Endothelial cell of umbilical vein (primary cell): ENCODE measurements around the gene SLC39A8. TPM values are rescaled to one million over a fixed set of nuclear protein-coding genes. Genes with fewer than 3 reads are reported as not detected.

Experiments used
- BruUV-seq: library from RNA; stranded (reverse); fragments of 400-500 nt; replicated peaks from 2 replicates; lab custom pipeline; 2021; lab: Mats Ljungman, UMichigan
- CTCF ChIA-PET: fragments of 300-600, 350-600 bp; sonication (Branson Sonifier 250); formaldehyde crosslinking; loops from one replicate; lab custom pipeline; 2021; ENCODE audit warnings: antibody characterized with exemption, inconsistent platforms; lab: Charles Lee
- POLR2A ChIA-PET: fragments of 300-600, 350-600 bp; sonication (Branson Sonifier 250); formaldehyde crosslinking; loops from one replicate; lab custom pipeline; 2021; ENCODE audit warnings: antibody characterized with exemption, inconsistent platforms; lab: Charles Lee
- DNase-seq: peaks from one replicate; pipeline ENCODE4 v3.0.0-alpha.2; 2011; ENCODE audit warnings: low read depth, low spot score
- FAIRE-seq: peaks from 2 replicates; lab custom pipeline; 2011; peaks lifted over from hg19 to GRCh38; lab: Jason Lieb, UNC
- H2AFZ ChIP-seq: 2 replicates; pipeline ENCODE4 v1.6.0; 2012; ENCODE audit warnings: low read depth, low read length, control low read depth, inconsistent platforms
- H3K27ac ChIP-seq: 2 replicates; pipeline ENCODE4 v1.5.1; 2011; ENCODE audit warnings: low read depth, mild to moderate bottlenecking, control low read depth, low read length, moderate library complexity; ENCODE audit not compliant: insufficient read depth
- H3K27me3 ChIP-seq, 2 experiments: 2 replicates each; pipeline versions ENCODE4 v1.6.0 to v1.6.1; 2011; ENCODE audit warnings: low read length in 2 of 2, mixed read lengths in 1 of 2; ENCODE audit not compliant: control insufficient read depth in 2 of 2, insufficient read depth in 2 of 2
- H3K36me3 ChIP-seq, 2 experiments: 2 replicates in 1 of 2; 3 replicates in 1 of 2; pipeline ENCODE4 v1.5.1; 2011; ENCODE audit warnings: low read length in 2 of 2, mild to moderate bottlenecking in 1 of 2, moderate library complexity in 1 of 2; ENCODE audit not compliant: control insufficient read depth in 2 of 2, insufficient read depth in 2 of 2; ENCODE audit errors: extremely low read depth in 1 of 2
- H3K4me1 ChIP-seq: 3 replicates; pipeline ENCODE4 v1.5.1; 2011; ENCODE audit warnings: mild to moderate bottlenecking, low read length; ENCODE audit not compliant: control insufficient read depth, insufficient read depth; ENCODE audit errors: extremely low read depth
- H3K4me2 ChIP-seq: 2 replicates; pipeline ENCODE4 v1.6.1; 2011; ENCODE audit warnings: low read length, control low read depth, mixed read lengths; ENCODE audit not compliant: insufficient read depth
- H3K4me3 ChIP-seq, 3 experiments: fragments of 200-600 bp in 1 of 3; sonication (generic), shearing (Covaris generic) in 1 of 3; replicated peaks in 1 of 3; 2 replicates each; pipeline ENCODE4 v1.5.1; 2011 to 2016; ENCODE audit warnings: control low read depth in 3 of 3, low read length in 3 of 3, mild to moderate bottlenecking in 2 of 3, inconsistent platforms in 1 of 3, low read depth in 1 of 3, moderate library complexity in 1 of 3; ENCODE audit not compliant: insufficient read depth in 1 of 3
- H3K79me2 ChIP-seq: 2 replicates; pipeline ENCODE4 v1.6.0; 2012; ENCODE audit warnings: low read length, inconsistent platforms; ENCODE audit not compliant: control insufficient read depth, insufficient read depth
- H3K9ac ChIP-seq: replicated peaks from 2 replicates; pipeline ENCODE3; 2011; ENCODE audit warnings: low read length, control low read depth; ENCODE audit not compliant: insufficient read depth; ENCODE audit errors: extremely low read depth
- H3K9me1 ChIP-seq: replicated peaks from 3 replicates; pipeline ENCODE4 v1.6.0; 2011; ENCODE audit warnings: mild to moderate bottlenecking, low read length; ENCODE audit not compliant: control insufficient read depth, insufficient read depth; ENCODE audit errors: extremely low read depth
- H3K9me3 ChIP-seq: replicated peaks from 2 replicates; pipeline ENCODE4 v1.5.1; 2012; ENCODE audit warnings: low read length, inconsistent platforms; ENCODE audit not compliant: control insufficient read depth, insufficient read depth
- H4K20me1 ChIP-seq: replicated peaks from 2 replicates; pipeline ENCODE3; 2011; ENCODE audit warnings: mild to moderate bottlenecking, low read length; ENCODE audit not compliant: control insufficient read depth, insufficient read depth; ENCODE audit errors: extremely low read depth
- CTCF ChIP-seq, 2 donors: IDR thresholded peaks; 1 replicate in 1 of 2; 2 replicates in 1 of 2; pipeline ENCODE4 v1.5.1; 2011; ENCODE audit warnings: low read length in 2 of 2, mild to moderate bottlenecking in 2 of 2, moderate library complexity in 2 of 2, control low read depth in 1 of 2, inconsistent platforms in 1 of 2, low read depth in 1 of 2; ENCODE audit not compliant: insufficient read depth in 1 of 2; ENCODE audit errors: extremely low read depth in 1 of 2
- EZH2 ChIP-seq: IDR thresholded peaks from 2 replicates; pipeline ENCODE4 v1.6.1; 2012; ENCODE audit warnings: borderline replicate concordance, low read depth, mild to moderate bottlenecking, moderate library complexity, low read length, inconsistent platforms; ENCODE audit not compliant: severe bottlenecking
- FOS ChIP-seq: IDR thresholded peaks from 2 replicates; pipeline ENCODE4 v1.6.1; 2011; ENCODE audit warnings: mild to moderate bottlenecking, low read length, moderate library complexity, borderline replicate concordance; ENCODE audit not compliant: insufficient read depth
- MYC ChIP-seq: IDR thresholded peaks from one replicate; pipeline ENCODE4 v1.6.1; 2011; ENCODE audit warnings: mild to moderate bottlenecking, low read depth, low read length
- POLR2A ChIP-seq: IDR thresholded peaks from 2 replicates; pipeline ENCODE4 v1.6.1; 2012; ENCODE audit warnings: low read depth, mild to moderate bottlenecking, control low read depth, low read length
- dilution Hi-C: fragments of 300-500 bp; cut with MboI; formaldehyde crosslinking; loops from one replicate; pipeline ENCODE4 v1.15.0; 2019; ENCODE audit warnings: low sequenced_read_pairs; ENCODE audit not compliant: extremely low pct_ligation_motif_present
- intact Hi-C: fragments of 100-400 bp; cut with micrococcal nuclease; formaldehyde crosslinking; loops from one replicate; pipeline ENCODE4 v1.10.0; 2022
- polyA plus RNA-seq, 4 experiments: library from polyadenylated mRNA; depleted of rRNA in 3 of 4; stranded (reverse) in 3 of 4; unstranded in 1 of 4; fragments of >200 nt; gene quantifications; 2 replicates each; pipeline versions ENCODE4 v1.2.1 to v1.2.3, GENCODE V29; 2011 to 2012; ENCODE audit warnings: missing spikeins in 1 of 4
- total RNA-seq: library from RNA; stranded (reverse); gene quantifications from 2 replicates; pipeline ENCODE4 v1.2.3, GENCODE V29; 2021

SLC39A8 gene
- total and polyA plus RNA-seq, 2 donors (not counting 3 experiments of a cell fraction or from before 2014, with no cell fraction given): 1.7 to 6.7 TPM

- no peak for TF ChIP-seq FOS
- ChIA-PET POLR2A (no interaction called here), CTCF (interaction anchor here (1.8 kb wide), 1 partner anchor 12 kb away, joined by 5 read pairs; no protein-coding TSS in a partner anchor)
- Histone ChIP-seq H3K9ac (no peak overlapping the region), H3K4me1 (no peaks in the 10 kb centered on the region), H3K4me2 (no peak overlapping the region), H3K79me2 (no peaks in the 10 kb centered on the region), H3K27me3 (no peaks in the 10 kb centered on the region), H3K9me3 (no peaks in the 10 kb centered on the region), H2AFZ (no peak overlapping the region), H3K9me1 (no peaks in the 10 kb centered on the region), H3K27ac (no peak overlapping the region), H3K4me3 (no peak overlapping the region), H3K36me3 (no peaks in the 10 kb centered on the region), H4K20me1 (no peaks in the 10 kb centered on the region)
- intact Hi-C loops (no loop called here), dilution Hi-C loops (no loop called here)
- FAIRE-seq: no peak
- no TSS peak for BruUV-seq
- no peak for DNase-seq
Measured at GRCh38 chr4:102247041-102247440, 98.2 kb downstream of the SLC39A8 start.

- DNase-seq (no peak), FAIRE-seq (no peak)
- H4K20me1 ChIP-seq: no peaks in the 10 kb centered on the region
- POLR2A ChIA-PET: no interaction called here
- no peak overlapping the region for H3K4me2 ChIP-seq
- H2AFZ ChIP-seq: no peak overlapping the region
- H3K9me3 ChIP-seq: no peaks in the 10 kb centered on the region
- no peaks in the 10 kb centered on the region for H3K9me1 ChIP-seq
- no peaks in the 10 kb centered on the region for H3K4me1 ChIP-seq
- TF ChIP-seq POLR2A (no peak), MYC (no peak), EZH2 (no peak), CTCF (IDR thresholded peaks at IDR 0.05; ENCODE audit: extremely low read depth in 1 of 2, insufficient read depth in 1 of 2, low read depth in 1 of 2, low read length in 2 of 2) (no peak)
- H3K4me3 ChIP-seq: no peak overlapping the region
- dilution Hi-C loops: no loop called here
- H3K27me3 ChIP-seq: no peaks in the 10 kb centered on the region
- H3K27ac ChIP-seq: no peak overlapping the region
- intact Hi-C loops: no loop called here
- BruUV-seq: no TSS peak
- H3K79me2 ChIP-seq: no peaks in the 10 kb centered on the region
- H3K9ac ChIP-seq: no peak overlapping the region
- H3K36me3 ChIP-seq: no peaks in the 10 kb centered on the region
- CTCF ChIA-PET: interaction anchor here (1.8 kb wide), 1 partner anchor 12 kb away, joined by 5 read pairs; no protein-coding TSS in a partner anchor
Measured at GRCh38 chr4:102246416-102246815, 98.9 kb downstream of the SLC39A8 start.
